Ovary (tissue), 3 donors: ENCODE data around the gene KLHL6.

Source experiments
- EP300 ChIP-seq: sonication (generic); formaldehyde crosslinking; IDR thresholded peaks from one replicate; pipeline ENCODE4 v1.6.1; 2017; ENCODE audit warnings: antibody characterized with exemption
- POLR2A ChIP-seq: fragments of 450-650 bp; IDR thresholded peaks from one replicate; pipeline ENCODE4 v1.6.1; 2017; ENCODE audit warnings: antibody characterized with exemption, mild to moderate bottlenecking, moderate library complexity
- TF ChIP-seq, protein P1 (sequence below), 3 donors: fragments of 450-650 bp in 2 of 3; fragments of 200-600 bp in 1 of 3; IDR thresholded peaks; one replicate each; pipeline versions ENCODE4 v1.5.1 to v1.8.0; 2016 to 2022; ENCODE audit warnings: antibody characterized with exemption in 3 of 3, mild to moderate bottlenecking in 1 of 3
- donor health status: DM: no; HTN: no; CAD: no.

DNA sequence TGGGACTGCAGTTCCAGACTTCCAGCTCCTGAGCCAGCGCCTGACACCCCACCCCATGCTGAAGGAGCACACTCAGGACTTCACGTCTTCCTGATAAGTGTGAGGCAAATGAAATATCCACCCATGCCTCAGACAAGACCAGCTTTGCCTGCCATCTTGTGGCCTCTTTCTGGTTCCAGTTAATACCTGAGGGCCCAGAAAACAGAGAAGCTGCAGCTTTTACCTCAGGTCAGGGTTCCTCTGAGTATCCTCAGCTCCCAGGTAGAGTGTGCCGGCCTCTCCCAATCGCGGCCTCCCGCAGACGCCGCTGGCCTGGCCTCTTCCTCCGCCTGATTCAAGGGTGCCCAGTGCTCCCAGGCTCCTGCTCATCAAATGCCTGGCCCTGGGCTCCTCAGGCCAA lies 5.1 kb upstream of the KLHL6 start:
- TF ChIP-seq EP300 (no peak), POLR2A (no peak)
- TF ChIP-seq, protein P1, sequence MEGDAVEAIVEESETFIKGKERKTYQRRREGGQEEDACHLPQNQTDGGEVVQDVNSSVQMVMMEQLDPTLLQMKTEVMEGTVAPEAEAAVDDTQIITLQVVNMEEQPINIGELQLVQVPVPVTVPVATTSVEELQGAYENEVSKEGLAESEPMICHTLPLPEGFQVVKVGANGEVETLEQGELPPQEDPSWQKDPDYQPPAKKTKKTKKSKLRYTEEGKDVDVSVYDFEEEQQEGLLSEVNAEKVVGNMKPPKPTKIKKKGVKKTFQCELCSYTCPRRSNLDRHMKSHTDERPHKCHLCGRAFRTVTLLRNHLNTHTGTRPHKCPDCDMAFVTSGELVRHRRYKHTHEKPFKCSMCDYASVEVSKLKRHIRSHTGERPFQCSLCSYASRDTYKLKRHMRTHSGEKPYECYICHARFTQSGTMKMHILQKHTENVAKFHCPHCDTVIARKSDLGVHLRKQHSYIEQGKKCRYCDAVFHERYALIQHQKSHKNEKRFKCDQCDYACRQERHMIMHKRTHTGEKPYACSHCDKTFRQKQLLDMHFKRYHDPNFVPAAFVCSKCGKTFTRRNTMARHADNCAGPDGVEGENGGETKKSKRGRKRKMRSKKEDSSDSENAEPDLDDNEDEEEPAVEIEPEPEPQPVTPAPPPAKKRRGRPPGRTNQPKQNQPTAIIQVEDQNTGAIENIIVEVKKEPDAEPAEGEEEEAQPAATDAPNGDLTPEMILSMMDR (IDR thresholded peaks at IDR 0.05): no peak
